SU-DHL-6 (cell line): ENCODE measurements around the gene CBFA2T3.

Source experiments
- CTCF ChIP-seq: fragments of 200-600 bp; sonication (generic); IDR thresholded peaks from one replicate; pipeline ENCODE4 v1.5.1; 2017; ENCODE audit warnings: antibody characterized with exemption, mild to moderate bottlenecking, low read length, moderate library complexity; ENCODE audit not compliant: insufficient read depth, poor library complexity, severe bottlenecking
- EZH2phosphoT487 ChIP-seq: fragments of 200-600 bp; sonication (generic), shearing (Covaris generic); conservative IDR thresholded peaks from 2 replicates; pipeline ENCODE4 v1.6.1; 2018; ENCODE audit warnings: mild to moderate bottlenecking, antibody characterized with exemption, low read length, moderate library complexity, mixed read lengths

DNA sequence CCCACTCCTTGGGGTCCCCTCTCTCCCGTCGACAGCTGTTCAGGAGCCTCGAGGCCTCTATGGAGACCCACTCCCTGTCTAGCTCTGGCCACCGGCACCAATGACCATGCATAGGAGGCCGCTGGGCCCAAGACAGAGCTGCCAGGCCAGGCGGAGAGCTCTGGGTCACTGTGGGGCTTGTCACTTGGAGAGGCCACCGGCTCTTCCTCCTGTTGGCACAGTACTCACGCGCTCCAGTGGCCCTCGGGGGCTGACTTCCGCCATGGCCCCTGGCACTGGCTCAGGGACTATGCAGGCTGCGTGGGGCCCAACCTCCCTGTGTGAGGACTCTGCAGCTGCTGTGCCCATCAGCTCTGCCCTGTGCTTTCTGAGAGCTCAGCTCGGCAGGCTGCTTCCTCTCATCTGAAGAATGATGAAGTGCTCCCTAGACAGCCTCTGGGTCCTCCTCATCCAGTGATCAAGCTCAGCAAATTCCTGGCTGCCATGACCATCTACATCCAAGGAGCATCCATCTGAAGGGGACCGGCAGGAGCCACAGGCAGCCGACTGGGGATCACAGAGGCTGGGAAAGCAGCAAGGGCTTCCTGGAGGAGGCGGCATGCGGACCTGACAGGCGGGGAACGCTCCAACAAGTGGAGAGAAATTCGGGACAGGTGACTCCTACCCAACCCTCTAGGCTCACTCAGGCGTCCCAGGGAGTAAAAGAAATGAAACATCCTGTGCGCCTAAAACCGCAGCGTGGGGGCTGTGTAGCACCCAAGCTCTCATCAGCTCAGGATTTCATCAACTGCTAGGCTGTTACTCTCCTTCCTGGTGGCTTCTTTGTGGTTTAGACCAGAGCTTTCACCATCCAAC is 137.0 kb downstream of the CBFA2T3 start:
- TF ChIP-seq CTCF (no peak), EZH2phosphoT487 (no peak)
